GM18511 (cell line): ENCODE data around the gene TLE5.
"Not testable (repeated sequence)": the region's sequence is repeated elsewhere in the genome, so short reads cannot be mapped to it uniquely, and the experiment has no call there.

Experiments
- ATAC-seq: cut with Tn5 transposase; IDR thresholded peaks from one replicate; pipeline ENCODE4 v1.9.1; 2021; ENCODE audit warnings: mild to moderate bottlenecking, moderate library complexity; ENCODE audit not compliant: unreplicated experiment

TLE5 gene

GRCh38 chr19:3064011-3064330 is 1.7 kb upstream of the TLE5 start:
- no peak for ATAC-seq

- ATAC-seq = no peak
Measured at GRCh38 chr19:3061182-3062161, 823 bp downstream of the TLE5 start.

- no peak for ATAC-seq
Measured at GRCh38 chr19:3060857-3061181, 1.5 kb downstream of the TLE5 start.

- ATAC-seq = no peak
Measured at GRCh38 chr19:3059653-3060052, 2.6 kb downstream of the TLE5 start.

GRCh38 chr19:3058821-3059314 is 3.4 kb downstream of the TLE5 start:
- no peak for ATAC-seq

- no peak for ATAC-seq
Measured at GRCh38 chr19:3058009-3058820, 4.1 kb downstream of the TLE5 start.

GRCh38 chr19:3057275-3057714 is 5.0 kb downstream of the TLE5 start:
- no peak for ATAC-seq

GRCh38 chr19:3056417-3057088 is 5.7 kb downstream of the TLE5 start:
- ATAC-seq = no peak

GRCh38 chr19:3055741-3056416 is 6.4 kb downstream of the TLE5 start:
- no peak for ATAC-seq

GRCh38 chr19:3054972-3055740 is 7.1 kb downstream of the TLE5 start:
- no peak for ATAC-seq

GRCh38 chr19:3054265-3054971 is 7.9 kb downstream of the TLE5 start:
- ATAC-seq = no peak

- no peak for ATAC-seq
Measured at GRCh38 chr19:3053780-3054179, 8.5 kb downstream of the TLE5 start.

- no peak for ATAC-seq
Measured at GRCh38 chr19:3053218-3053621, 9.1 kb downstream of the TLE5 start.

- not testable (repeated sequence) for ATAC-seq
Measured at GRCh38 chr19:3050016-3050415, 12.3 kb downstream of the TLE5 start.

- no peak for ATAC-seq
Measured at GRCh38 chr19:3049089-3049488, 13.2 kb downstream of the TLE5 start.

GRCh38 chr19:3048190-3048533 is 14.1 kb downstream of the TLE5 start:
- no peak for ATAC-seq

GRCh38 chr19:3047496-3048189 is 14.7 kb downstream of the TLE5 start:
- ATAC-seq = no peak

GRCh38 chr19:3046698-3047495 is 15.4 kb downstream of the TLE5 start:
- no peak for ATAC-seq
